ENCODE data around the gene ATG10.
A peak's percentile ranks its signal among the peaks of the same experiment; 100 is the strongest.
"Not testable (repeated sequence)": the region's sequence is repeated elsewhere in the genome, so short reads cannot be mapped to it uniquely, and the experiment has no call there.

The ATG10 gene

DNA sequence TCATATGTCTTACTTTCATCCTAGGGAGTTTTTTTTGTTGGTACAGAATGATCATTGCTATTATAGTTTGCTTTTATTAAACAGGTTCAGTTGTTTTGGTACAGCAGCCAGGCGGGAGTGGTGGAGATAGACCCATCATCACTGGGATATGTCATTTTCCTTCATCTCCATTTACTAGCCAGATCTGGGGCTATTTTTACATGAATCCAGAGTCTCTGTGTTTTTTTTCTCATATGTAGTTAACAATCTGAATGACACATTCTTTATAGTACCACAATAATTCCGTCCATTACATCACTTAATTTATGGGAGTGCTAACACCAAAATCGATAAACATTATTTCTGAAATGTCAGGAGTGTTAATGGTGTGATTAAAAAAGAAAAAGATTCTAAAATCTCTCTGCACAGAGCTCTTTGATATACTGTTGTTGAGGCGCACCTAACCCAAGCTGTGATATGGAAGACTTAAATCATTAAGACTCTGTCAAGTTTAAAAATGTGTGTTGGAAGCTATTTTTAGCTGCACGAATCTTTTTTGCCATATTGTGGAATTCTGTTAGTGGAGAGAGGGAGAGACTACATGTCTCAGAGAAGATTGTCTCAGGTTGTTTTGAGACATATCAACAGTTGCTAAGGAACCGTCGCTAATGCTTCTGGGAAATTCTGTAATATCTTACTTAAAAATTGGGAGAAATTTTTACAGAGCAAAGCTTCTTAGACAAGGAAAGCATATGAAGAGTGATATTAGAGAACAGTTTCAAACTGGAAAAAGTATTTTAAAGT lies 246.7 kb downstream of the ATG10 start:
- no peak for DNase-seq (ENCODE audit: low read depth in 1 of 2, low spot score in 1 of 2)

DNA sequence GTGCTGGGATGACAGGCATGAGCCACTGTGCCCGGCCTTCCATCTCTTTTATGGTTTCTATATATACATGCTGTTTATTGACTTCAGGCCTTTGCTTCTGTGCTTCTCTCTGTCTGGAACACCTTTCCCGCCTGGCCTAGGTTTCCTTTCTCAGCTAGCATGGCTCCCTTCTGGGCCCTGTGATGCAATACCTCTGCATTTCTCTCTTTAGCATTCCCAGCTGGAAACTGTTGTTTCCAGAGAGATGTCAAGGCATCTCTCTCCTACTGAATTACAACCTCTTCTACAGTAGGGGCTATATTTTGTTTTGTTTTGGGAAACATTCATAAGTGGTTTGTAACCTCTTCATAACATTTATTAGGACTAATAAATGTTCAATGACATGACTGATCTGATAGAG lies 249.2 kb downstream of the ATG10 start:
- DNase-seq (ENCODE audit: low read depth in 1 of 2, low spot score in 1 of 2): no peak

DNA sequence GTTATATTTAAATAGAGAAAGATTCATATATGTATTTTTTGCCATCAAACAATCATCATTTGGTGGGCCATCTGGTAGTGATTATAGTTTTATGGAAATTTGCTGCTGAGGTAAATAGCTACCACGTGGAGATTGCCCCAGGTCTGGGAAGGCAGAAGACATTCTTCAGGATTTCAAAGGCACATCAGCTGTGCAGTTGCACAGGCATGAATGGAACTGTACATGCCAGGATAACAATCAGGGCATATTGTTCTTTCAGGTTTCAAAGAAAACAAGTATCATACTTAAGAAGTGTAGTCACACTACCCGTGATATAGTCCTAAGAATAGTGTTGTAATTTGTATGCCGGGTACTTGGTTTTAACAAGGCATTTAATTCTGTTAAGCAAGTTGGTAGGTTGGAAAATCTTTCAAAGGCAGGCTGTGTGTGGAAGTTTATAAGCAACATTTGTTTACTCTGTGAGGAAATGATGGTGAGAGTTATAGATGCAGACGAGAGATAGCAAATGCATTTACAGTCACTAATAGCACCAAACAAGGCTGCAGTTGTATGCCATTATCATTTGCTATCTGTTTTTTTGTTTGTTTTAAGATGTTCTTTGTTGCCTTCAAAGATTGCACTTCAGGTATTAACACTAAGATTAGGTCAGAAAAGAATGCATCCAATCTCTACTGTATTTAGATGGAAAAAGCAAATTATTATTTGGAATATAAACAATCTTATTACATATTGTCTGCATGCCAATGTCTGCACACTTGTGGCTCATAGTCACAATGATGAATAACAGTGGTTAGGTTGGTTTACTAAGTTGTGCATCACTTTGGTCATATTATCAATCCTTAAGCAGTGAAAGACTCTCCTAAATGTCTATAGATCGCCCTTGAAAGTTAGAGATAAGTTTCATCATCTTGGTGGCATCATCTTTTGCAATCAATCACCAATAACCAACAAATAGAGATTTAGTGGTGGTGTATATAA lies 251.1 kb downstream of the ATG10 start:
- no peak for DNase-seq (ENCODE audit: low read depth in 1 of 2, low spot score in 1 of 2)

DNA sequence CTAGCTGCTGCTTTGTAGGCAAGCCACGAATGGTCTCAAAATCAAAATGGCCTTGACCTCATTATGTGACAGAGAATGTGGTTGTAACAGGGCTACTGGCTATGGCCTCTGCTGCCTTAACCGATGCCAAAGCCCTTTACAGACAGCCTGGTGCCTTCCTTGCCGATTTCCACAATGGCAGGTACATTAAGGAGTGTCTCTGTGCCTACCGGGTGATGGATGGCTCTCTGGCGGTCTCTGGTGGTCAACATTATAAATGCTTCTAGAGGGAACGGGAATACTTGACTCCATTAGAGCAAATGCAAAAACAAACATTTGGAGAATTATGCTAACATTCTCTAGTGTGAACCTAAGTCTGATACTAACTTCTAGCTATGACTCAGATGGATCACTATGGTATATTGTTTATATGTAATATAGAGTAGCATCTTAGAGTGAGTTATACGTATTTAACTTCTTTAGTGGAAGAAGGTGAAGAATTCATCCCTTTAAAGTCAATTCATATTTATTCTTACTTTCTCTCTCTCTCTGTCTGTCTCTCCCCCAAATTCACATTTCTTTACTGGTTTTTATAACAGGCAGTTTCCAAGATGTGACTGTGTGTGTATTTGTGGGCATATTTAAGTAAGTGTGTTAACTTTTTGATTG lies 253.8 kb downstream of the ATG10 start:
- DNase-seq (ENCODE audit: low read depth in 1 of 2, low spot score in 1 of 2): peak; percentile 12 to 20

DNA sequence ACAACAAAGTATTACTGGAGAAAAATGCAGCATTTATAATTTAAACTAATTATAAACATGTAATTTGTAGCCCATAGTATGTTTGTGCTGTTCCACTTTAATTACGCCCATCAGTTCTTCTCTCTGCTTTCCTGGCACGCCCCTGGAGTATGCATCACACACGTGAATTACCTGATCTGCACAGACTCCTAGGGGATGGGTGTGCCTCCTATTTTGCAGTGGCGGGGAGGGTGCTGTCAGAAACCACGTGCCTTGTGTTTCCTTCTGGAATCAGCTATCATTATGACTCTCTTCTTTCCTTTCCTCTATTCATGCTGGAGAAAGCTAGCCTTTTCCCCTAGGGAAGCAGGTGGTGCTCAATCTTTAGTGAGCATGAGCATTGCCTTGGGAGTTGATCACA lies 263.1 kb downstream of the ATG10 start:
- no peak for DNase-seq (ENCODE audit: low read depth in 1 of 2, low spot score in 1 of 2)

DNA sequence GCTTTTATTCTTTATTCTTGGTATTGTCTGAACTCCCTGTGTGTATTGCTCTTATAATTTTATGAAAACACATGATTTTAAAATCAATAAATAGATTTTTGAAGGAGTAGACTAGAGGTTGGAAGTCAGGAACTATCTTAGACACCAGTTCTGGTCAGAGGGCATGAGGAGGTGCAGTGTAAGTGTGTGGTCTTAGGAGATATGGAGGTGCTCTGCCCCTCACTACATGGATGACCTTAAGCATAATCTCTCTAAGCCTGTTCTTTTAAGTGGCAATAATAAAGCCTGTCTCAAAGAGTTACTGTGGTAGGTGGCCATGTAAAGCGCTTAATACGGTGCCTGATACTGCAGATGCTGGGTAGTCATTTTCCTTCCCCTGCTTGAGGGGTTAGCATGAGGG lies 272.3 kb downstream of the ATG10 start:
- DNase-seq (ENCODE audit: low read depth in 1 of 2, low spot score in 1 of 2): no peak

DNA sequence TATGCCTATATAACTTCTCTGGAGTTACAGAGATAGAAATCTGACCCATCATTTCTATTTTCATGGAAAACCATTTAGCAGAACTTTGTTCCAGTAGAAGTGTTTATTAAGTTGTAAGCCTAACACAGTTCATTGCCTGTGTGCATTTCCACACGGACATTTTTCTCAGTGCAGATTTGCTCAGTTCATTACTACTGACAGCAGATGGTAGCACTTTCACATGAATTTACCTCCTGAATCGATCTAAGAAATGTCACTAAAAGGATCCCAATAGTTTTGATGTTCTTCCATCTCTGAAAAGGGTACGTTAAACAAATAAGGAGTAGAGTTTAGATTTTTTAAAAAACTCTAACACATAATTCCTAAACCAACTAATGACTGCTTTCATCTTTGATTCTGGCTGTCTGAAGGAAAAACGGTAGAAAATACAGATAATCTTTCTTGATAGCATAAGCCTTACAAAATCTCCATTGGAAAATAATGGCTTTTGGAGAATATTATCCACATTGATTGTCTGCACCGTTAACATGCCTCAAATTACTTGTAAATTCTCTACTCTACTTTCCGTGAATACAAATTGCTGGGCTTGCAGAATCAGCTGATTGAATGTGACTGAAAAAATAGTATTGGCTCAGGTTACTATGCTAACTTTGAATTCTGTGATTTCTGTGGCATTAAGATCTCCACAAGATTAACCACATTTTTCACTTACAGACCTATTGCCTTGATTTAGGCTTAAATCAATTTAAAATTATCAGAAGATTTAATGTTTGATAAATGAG lies 273.2 kb downstream of the ATG10 start:
- DNase-seq (ENCODE audit: low read depth in 1 of 2, low spot score in 1 of 2): no peak

DNA sequence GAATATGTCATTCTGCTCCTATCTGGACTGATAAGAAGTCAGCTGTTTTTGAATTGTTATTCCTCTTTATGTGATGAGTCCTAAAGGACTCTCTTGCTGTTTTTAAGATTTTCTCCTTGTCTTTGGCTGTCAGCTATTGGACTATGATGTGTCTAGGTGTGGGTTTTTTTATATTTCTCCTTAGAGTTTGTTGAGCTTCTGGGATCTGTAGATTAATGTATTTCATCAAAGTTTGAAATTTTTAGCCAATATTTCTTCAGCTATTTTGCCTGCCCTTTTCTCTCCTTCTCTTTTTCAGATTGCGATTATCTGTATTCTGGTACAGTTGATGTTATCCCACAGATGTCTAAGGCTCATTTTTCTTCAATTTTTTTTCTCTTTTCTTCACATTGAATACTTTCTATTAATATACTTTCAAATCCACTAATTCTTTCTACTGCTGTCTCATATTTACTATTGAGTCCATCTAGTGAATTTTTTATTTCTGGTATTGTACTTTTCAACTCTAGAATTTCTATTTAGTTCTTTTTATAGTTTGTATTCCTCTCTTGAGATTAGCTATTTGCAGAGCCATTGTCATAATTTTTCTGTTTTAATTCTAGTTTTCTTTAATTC lies 275.2 kb downstream of the ATG10 start:
- no peak for DNase-seq (ENCODE audit: low read depth in 1 of 2, low spot score in 1 of 2)

DNA sequence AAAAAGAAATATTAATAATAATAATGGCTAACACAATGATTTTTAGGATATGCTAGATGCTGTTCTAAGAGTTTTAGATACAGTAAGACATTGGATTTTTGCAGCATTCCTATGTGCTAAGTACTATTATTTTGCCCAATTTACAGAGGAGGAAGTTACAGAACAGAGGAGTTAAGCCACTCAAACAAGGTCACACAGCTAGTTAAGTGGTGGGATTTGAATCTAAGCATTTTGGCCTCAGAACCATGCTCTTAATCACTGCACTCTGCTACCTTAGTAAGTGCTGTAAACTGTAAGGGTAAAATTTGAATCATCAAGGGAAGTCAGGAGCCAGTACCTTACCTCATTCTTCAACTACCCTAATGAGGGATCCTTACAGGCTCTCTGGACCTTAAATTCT lies 280.9 kb downstream of the ATG10 start:
- DNase-seq (ENCODE audit: low read depth in 1 of 2, low spot score in 1 of 2): no peak

DNA sequence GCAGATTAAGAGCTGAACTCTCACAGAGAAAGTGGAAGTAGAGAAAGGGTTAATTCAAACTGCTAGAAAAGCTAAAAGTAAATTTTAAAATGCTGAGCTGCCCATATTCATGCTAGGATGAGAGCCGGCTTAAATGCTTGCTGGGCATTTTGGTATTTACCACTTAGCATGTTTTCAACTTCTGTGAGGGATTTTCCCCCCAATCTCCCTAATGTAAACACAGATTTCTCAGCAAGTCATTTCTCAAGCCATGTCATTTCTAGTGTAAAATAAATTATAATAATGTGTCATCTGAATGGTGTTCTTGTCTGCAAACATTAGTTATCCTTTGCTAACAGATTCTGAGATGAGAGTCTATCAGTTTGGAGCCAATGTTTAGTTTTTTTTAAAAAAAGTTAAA lies 284.0 kb downstream of the ATG10 start:
- DNase-seq (ENCODE audit: low read depth in 1 of 2, low spot score in 1 of 2): no peak

DNA sequence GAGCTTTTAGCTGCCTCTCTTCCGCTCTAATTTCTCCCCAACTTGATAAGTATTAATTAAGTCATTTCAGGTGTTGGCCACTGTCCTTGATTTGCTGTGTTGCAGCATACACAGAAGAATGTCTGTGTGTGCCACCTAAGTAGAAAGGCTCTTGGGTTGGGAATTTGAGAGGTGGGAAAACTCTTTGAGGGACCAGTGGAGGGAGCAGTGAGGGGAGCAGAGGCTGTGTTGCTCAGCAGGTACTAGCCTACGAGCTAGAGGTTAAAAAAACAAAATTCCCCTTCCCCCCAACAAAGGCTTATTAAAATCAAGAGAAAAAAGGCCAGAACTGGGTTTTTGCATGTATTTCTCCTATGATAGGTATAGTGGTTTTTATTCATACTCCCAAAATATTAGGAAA lies 285.4 kb downstream of the ATG10 start:
- no peak for DNase-seq (ENCODE audit: low read depth in 1 of 2, low spot score in 1 of 2)

DNA sequence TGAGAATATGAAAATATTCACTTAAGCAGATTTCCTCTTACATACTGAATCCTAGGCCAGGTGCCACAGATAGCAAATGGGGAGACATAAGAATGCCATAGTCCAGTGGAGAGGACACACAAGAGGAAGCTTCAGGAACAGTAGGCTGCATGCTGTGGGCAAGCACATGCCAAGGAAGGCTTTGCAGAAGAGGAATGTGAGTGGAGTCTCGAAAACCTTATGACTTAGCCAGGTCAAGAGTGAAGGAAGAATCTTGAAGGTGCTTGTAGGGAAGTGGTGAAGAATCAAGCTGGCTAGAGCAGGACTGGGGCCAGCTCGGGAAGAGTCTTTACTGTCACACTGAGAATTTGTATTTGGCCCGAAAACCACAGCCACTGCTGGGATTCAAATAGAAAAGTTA lies 285.9 kb downstream of the ATG10 start:
- DNase-seq (ENCODE audit: low read depth in 1 of 2, low spot score in 1 of 2): no peak

DNA sequence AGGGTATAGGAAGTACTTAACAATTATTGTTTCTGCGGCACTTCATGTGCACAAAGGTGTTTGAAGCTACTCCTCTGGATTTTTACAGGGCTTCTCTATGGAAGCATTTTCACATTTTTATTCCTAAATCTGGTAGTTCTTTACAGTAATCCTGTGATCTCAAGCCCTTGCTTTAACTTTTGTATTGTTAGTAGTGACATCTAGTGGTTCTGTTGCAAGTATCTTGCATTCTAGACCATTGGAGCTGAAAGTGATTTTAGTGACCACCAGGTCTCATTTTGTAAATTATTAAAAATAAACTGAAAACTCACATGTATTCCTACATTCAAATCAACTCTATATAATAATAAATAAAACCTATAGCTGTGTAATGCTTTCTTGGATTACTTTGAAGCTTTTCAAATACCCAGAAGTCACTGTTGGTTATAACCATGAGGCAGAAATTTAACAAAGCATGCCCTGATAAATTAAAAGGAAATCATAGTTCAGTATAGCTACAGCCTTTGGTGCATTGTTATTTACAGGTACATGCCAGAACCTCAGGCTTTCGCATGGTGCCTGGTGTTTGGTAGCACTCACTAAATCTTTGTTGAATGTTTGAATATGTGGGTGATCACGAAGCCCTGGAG lies 287.5 kb downstream of the ATG10 start:
- no peak for DNase-seq (ENCODE audit: low read depth in 1 of 2, low spot score in 1 of 2)

DNA sequence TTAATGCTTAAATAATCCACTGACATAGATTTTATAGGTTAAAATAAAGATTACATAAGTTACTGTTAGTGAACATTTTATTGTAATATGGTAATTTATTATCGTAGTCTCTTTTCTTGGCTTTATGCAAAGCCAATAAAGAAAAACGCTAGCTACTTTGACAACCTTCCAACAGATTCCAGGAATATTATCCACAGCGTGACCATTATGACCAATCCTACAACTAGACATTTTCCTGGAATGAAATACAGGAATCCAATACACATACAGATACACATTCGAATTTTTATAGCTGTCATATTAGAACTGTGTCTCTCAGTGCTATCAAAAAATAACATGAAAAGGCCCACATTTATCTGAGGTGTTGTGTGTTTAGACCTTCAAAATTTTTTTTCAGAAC lies 293.2 kb downstream of the ATG10 start:
- no peak for DNase-seq (ENCODE audit: low read depth in 1 of 2, low spot score in 1 of 2)

DNA sequence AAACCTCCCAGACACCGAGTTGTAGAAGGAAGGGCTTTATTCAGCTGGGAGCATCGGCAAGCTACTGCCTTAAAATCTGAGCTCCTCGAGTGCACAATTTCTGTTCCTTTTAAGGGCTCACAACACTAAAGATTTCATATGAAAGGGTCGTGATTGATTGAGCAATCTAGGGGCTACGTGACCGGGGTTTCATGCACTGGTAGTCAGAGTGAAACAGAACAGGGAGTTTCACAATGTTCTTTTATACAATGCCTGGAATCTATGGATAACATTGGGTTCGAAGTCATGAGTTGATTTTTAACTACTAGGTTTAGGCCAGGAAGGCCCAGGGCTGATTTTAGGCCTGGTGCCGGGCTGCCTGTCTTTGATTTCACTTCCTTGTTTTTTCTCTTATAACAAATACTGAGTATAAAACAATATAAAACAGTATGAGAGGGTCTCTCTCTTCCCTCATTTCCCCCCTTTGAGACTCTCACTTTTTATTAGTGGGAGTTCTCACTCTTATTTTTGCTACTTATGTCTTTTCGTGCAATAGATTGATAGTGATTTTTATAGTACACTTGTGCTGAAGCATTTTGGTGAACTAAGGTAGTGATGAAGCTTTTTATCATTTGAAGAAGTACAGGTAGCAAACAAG lies 295.6 kb downstream of the ATG10 start:
- not testable (repeated sequence) for DNase-seq (ENCODE audit: low read depth in 1 of 2, low spot score in 1 of 2)

DNA sequence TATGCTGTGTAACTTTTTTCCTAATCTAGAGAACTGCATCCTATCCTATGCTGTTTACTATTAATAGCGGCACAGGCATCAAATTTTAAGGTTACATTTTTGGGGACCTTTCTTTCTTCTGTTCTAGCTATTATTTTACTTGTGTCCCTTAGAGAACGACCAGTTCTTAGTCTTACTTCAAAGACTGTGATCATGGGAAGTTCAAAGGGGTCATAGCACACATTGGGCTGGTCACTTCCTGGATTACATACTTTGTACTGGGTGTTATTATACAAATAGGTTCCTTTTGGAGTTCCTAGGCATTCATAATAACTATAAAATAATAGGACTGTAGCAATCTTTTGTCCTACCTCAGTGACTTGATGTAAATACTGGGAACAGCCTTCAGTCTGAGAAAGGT lies 297.5 kb downstream of the ATG10 start:
- not testable (repeated sequence) for DNase-seq (ENCODE audit: low read depth in 1 of 2, low spot score in 1 of 2)

DNA sequence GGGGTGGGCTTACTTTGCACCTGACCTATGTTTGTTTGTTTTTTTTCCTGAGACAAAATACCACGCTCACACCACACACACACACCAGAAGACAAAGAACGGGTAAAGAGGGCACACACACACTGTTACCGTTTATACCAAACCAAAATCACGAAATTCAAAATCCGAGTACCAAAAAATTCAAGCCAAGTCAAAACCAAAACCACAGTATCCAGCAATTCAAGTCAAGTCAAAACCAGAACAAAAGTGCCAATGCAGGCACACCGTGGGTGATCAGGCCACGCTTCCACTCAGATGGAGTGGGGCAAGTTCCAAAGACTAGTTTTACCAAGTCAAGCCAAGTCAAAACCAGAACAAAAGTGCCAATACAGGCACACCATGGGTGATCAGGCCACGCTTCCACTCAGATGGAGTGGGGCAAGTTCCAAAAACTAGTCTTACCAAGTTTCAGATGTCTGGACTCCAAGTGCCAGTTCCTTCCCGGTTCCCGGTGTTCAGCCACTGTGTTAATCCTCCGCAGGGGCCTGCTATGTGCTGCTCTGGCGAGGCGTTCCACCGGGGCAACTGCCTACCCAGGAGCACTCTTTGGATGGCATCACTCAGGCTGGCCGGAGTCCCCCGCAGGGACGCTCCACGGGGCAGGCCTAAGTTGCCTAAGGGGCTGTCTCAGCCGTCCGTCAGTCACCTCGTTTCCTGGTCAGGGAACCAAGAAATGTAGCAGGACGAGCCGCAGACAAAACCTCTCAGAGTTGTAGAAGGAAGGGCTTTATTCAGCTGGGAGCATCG lies 300.9 kb downstream of the ATG10 start:
- DNase-seq (ENCODE audit: low read depth in 1 of 2, low spot score in 1 of 2): not testable (repeated sequence)

DNA sequence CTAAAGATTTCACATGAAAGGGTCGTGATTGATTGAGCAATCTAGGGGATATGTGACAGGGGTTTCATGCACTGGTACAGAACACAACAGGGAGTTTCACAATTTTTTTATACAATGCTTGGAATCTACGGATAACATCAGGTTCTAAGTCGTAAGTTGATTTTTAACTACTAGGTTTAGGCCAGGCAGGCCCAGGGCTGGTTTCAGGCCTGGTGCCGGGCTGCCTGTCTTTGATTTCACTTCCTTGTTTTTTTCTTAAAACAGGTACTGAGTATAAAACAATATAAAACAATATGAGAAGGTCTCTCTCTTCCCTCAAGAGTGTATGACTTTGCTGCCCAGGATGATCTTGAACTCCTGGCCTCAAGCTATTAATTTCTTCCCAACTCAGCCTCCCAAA lies 301.6 kb downstream of the ATG10 start:
- not testable (repeated sequence) for DNase-seq (ENCODE audit: low read depth in 1 of 2, low spot score in 1 of 2)
